GM06990 (cell line): Measurements from ENCODE around the gene ELOVL5.
A peak's percentile ranks its signal among the peaks of the same experiment; 100 is the strongest.

Experiments
- DNase-seq: peaks from one replicate; pipeline ENCODE4 v3.0.0-alpha.2; 2011; ENCODE audit not compliant: insufficient read length; ENCODE audit errors: extremely low read depth
- H3K27me3 ChIP-seq: replicated peaks from 2 replicates; pipeline ENCODE4 v1.6.0; 2011; ENCODE audit warnings: low read length; ENCODE audit not compliant: control insufficient read depth, insufficient read depth
- H3K36me3 ChIP-seq: 2 replicates; pipeline ENCODE4 v1.5.1; 2011; ENCODE audit warnings: low read length; ENCODE audit not compliant: control insufficient read depth, insufficient read depth
- H3K4me3 ChIP-seq: replicated peaks from 2 replicates; pipeline ENCODE4 v1.5.1; 2011; ENCODE audit warnings: low read depth, mild to moderate bottlenecking, control low read depth, low read length
- TF ChIP-seq, protein P1 (sequence below): IDR thresholded peaks from 2 replicates; pipeline ENCODE4 v1.5.1; 2011; ENCODE audit warnings: low read length, control low read depth, mild to moderate bottlenecking, inconsistent platforms; ENCODE audit not compliant: insufficient read depth, poor library complexity, severe bottlenecking

The ELOVL5 gene

DNA sequence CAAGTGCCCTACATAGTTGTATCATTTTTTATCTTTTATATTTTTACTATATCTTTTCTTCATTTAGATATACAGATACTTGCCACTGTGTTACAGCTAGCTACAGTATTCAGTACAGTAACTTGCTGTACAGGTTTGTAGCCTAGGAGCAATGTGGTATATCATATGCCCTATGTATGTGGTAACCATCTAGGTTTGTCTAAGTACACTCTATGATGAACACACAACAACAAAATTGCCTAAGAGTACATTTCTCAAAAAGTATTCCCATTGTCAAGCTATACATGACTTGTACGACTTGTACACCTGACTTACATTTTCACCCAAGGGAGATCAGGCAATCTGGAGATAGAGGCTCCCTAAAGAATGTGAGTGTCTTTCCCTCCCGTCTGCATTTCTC is 8.2 kb downstream of the ELOVL5 start:
- H3K27me3 ChIP-seq, result no peaks in the 10 kb centered on the region
- H3K36me3 ChIP-seq, result no peaks in the 10 kb centered on the region; the same call in 1 of the 2 replicates
- no peak overlapping the region for H3K4me3 ChIP-seq
- TF ChIP-seq, protein P1, sequence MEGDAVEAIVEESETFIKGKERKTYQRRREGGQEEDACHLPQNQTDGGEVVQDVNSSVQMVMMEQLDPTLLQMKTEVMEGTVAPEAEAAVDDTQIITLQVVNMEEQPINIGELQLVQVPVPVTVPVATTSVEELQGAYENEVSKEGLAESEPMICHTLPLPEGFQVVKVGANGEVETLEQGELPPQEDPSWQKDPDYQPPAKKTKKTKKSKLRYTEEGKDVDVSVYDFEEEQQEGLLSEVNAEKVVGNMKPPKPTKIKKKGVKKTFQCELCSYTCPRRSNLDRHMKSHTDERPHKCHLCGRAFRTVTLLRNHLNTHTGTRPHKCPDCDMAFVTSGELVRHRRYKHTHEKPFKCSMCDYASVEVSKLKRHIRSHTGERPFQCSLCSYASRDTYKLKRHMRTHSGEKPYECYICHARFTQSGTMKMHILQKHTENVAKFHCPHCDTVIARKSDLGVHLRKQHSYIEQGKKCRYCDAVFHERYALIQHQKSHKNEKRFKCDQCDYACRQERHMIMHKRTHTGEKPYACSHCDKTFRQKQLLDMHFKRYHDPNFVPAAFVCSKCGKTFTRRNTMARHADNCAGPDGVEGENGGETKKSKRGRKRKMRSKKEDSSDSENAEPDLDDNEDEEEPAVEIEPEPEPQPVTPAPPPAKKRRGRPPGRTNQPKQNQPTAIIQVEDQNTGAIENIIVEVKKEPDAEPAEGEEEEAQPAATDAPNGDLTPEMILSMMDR, result no peak
- DNase-seq, result no peak

- no peak overlapping the region for H3K4me3 ChIP-seq
- DNase-seq, result no peak
- no peaks in the 10 kb centered on the region for H3K27me3 ChIP-seq
- H3K36me3 ChIP-seq, result no peaks in the 10 kb centered on the region; the same call in 1 of the 2 replicates
- TF ChIP-seq, protein P1, result no peak
Measured at GRCh38 chr6:53339424-53339823, 9.3 kb downstream of the ELOVL5 start.

DNA sequence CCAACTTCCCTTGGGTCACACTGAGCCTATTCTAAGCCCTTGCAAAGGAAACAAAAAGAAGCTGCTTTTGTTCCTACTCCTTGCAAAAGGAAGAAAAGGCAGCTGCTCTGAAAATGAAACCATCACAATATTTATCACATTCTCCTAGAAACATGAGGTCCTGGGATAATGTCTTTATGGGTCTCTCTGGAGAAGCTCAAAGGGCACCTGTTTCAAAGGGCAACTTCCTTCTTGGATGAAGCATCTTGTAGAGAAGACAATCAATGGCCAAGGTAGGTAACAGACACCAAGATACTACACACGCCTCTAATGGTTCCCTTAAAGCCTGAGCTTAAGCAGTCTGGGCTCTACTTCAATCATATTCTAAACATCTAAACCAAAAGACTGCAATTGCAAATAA is 10.4 kb downstream of the ELOVL5 start:
- H3K27me3 ChIP-seq, result no peaks in the 10 kb centered on the region
- no peaks in the 10 kb centered on the region; the same call in 1 of the 2 replicates for H3K36me3 ChIP-seq
- TF ChIP-seq, protein P1, result no peak
- no peak for DNase-seq
- H3K4me3 ChIP-seq, result no peak overlapping the region

DNA sequence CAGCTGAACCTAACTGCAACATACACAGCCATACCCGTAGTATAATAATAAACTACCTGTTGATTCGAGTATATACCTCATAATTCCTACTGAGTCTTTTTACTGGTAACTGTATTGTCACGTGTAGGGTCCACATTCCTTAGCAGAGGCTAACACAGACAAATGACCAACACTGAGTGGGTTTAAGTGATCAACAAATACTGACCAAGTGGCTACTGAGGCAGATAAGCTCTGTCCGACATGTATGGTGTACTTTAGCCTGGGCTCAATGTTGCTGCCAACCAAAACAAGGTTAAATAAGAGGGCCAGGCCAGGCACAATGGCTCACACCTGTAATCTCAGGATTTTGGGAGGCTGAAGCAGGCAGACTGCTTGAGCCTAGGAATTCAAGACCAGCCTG is 12.7 kb downstream of the ELOVL5 start:
- DNase-seq, result no peak
- Histone ChIP-seq H3K4me3 (peak overlapping the region; percentile 55), H3K27me3 (no peaks in the 10 kb centered on the region), H3K36me3 (peaks cover 2% of the 10 kb centered on the region)
- TF ChIP-seq, protein P1, result no peak

- Histone ChIP-seq H3K36me3 (peaks cover 2% of the 10 kb centered on the region), H3K4me3 (peak overlapping the region; percentile 55), H3K27me3 (no peaks in the 10 kb centered on the region)
- peak; percentile 75 for DNase-seq
- TF ChIP-seq, protein P1, result no peak
Measured at GRCh38 chr6:53335224-53335994, 13.3 kb downstream of the ELOVL5 start.
